Ovary (tissue), 9 donors: Measurements from ENCODE around the gene SHC4. TPM values are rescaled to one million over a fixed set of nuclear protein-coding genes. Genes with fewer than 3 reads are reported as not detected.

ENCODE experiments used
- DNase-seq, 5 donors: peaks; one replicate each; pipeline ENCODE4 v3.0.0-alpha.2; 2019 to 2020
- H3K27ac ChIP-seq, 2 donors: fragments of 200-600 bp; one replicate each; pipeline versions ENCODE4 v1.5.1 to v1.8.0; 2019 to 2022
- H3K27me3 ChIP-seq: fragments of 200-600 bp; one replicate; pipeline ENCODE4 v1.8.0; 2022
- H3K36me3 ChIP-seq: fragments of 200-600 bp; sonication (generic); one replicate; pipeline ENCODE4 v1.5.1; 2019
- H3K4me1 ChIP-seq: one replicate; pipeline ENCODE4 v1.8.1; 2013; ENCODE audit warnings: mild to moderate bottlenecking, moderate library complexity; ENCODE audit not compliant: insufficient read depth
- H3K4me3 ChIP-seq: fragments of 200-600 bp; sonication (generic); one replicate; pipeline ENCODE4 v1.5.1; 2017
- H3K9me3 ChIP-seq, 2 donors: fragments of 200-600 bp in 1 of 2; sonication (generic) in 1 of 2; one replicate each; pipeline versions ENCODE4 v1.5.1 to v1.8.1; 2013 to 2019; ENCODE audit warnings: mild to moderate bottlenecking in 1 of 2, moderate library complexity in 1 of 2
- CTCF ChIP-seq, 3 donors: fragments of 450-650 bp in 2 of 3; fragments of 200-600 bp in 1 of 3; IDR thresholded peaks; one replicate each; pipeline versions ENCODE4 v1.5.1 to v1.8.0; 2016 to 2022; ENCODE audit warnings: antibody characterized with exemption in 3 of 3, mild to moderate bottlenecking in 1 of 3
- EP300 ChIP-seq: sonication (generic); formaldehyde crosslinking; IDR thresholded peaks from one replicate; pipeline ENCODE4 v1.6.1; 2017; ENCODE audit warnings: antibody characterized with exemption
- POLR2A ChIP-seq: fragments of 450-650 bp; IDR thresholded peaks from one replicate; pipeline ENCODE4 v1.6.1; 2017; ENCODE audit warnings: antibody characterized with exemption, mild to moderate bottlenecking, moderate library complexity
- WGBS, 3 donors: extraction: QIAGEN DNeasy Blood & Tissue Kit in 1 of 3; methylation state at CpG; one replicate each; pipeline versions ENCODE4 v1.1.5 to v1.1.7; 2013 to 2017; 5-methylcytosine and 5-hydroxymethylcytosine counted together
- intact Hi-C, 4 donors: fragments of 100-400 bp; cut with DNase I; formaldehyde crosslinking; loops; one replicate each; pipeline versions ENCODE4 v1.11.0 to v1.15.1; 2022 to 2023
- polyA plus RNA-seq, 2 donors: library from polyadenylated mRNA; stranded (reverse); fragments of 200-250 nt in 1 of 2; fragments of 350-450 nt in 1 of 2; fragmentation: Illumina TruSeq in 1 of 2; extraction: RNeasy Lipid Tissue Mini Kit (QIAGEN cat#74804) in 1 of 2; gene quantifications; one replicate each; pipeline ENCODE4 v1.2.3, GENCODE V29; 2013 to 2014
- total RNA-seq, 7 donors: library from RNA; depleted of rRNA in 2 of 7; stranded (reverse); fragments of >200 nt in 2 of 7; fragmentation: NEBNext Ultra II Directional in 3 of 7; extraction: Animal tissue kit (Norgen Biotek cat#: 25700) in 3 of 7; gene quantifications; one replicate each; pipeline versions ENCODE4 v1.1.0 to v1.2.4, GENCODE V29; 2016 to 2023
- donor health status: DM: no; HTN: no; CAD: no; lungs with moderate emphysema.
- donor health status: DM: no; HTN: no; CAD: no.
- donor health status: Bipolar disorder and iron deficiency.
- donor health status: DM: yes; HTN: yes; CAD: no.
- donor health status: DM: no; HTN: no; CAD: no.
- donor health status: DM: yes; HTN: yes; CAD: no.

SHC4 gene
- total and polyA plus RNA-seq, 9 donors = 0.10 to 1.8 (median 0.35) TPM

DNA sequence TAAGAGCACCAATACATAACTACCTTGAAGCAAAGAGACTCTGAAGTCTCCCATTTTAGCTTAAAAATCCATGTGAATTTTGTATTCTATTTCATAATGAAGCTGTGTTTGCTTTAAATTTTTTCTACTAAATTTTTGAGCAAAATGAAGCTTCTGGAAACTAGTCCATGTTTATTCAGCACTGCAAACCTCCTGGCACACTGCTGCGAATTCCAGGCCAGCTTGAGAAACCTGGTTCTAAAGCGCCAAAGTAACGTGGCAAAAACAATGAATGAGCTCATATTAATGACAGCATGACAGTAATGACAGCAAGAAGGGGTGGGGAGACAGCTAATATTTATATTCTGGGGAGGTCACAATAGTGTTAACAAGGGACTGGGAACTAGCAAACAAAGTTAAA is 178.5 kb downstream of the SHC4 start:
- 5 to 21% (median 13%) methylated on average over 3 of the region's 3 CpGs for WGBS, 3 donors
- DNase-seq = peak in 3 of 5 donors; percentile 22 to 58 (median 29)
- Histone ChIP-seq H3K4me1 (no peaks in the 10 kb centered on the region), H3K27me3 (no peaks in the 10 kb centered on the region), H3K4me3 (no peak overlapping the region), H3K36me3 (no peaks in the 10 kb centered on the region), H3K27ac (peak overlapping the region in 1 of 2 donors; percentile 29), H3K9me3 (no peaks in the 10 kb centered on the region)
- intact Hi-C loops = no loop called here
- no peak for TF ChIP-seq CTCF (IDR thresholded peaks at IDR 0.05)
- TF ChIP-seq EP300 = no peak
- no peak for TF ChIP-seq POLR2A

DNA sequence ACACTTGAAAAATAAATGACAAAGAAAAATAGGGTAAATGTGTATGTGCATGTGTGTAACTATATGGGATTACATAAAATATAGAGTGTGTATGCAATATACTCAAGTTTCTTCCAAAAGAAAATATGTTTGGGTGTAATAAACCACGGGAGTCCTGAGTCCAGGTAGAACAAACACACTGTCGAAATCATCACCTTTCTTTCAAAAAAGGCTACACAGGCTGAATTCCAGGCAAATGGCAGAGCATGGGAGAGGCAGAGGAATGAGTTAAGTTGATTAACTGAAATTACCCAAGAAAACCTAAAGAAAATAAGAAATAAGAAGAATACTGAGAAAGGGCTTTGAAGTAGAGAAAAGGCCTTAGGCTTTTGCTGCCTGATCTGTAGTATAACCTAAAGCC is 179.0 kb downstream of the SHC4 start:
- Histone ChIP-seq H3K36me3 (no peaks in the 10 kb centered on the region), H3K27me3 (no peaks in the 10 kb centered on the region), H3K27ac (peak overlapping the region in 1 of 2 donors; percentile 29), H3K4me3 (no peak overlapping the region), H3K9me3 (no peaks in the 10 kb centered on the region), H3K4me1 (no peaks in the 10 kb centered on the region)
- WGBS, 3 donors = 80 to 88% (median 83%) methylated on average over 2 of the region's 2 CpGs
- intact Hi-C loops = no loop called here
- DNase-seq = no peak
- TF ChIP-seq CTCF (IDR thresholded peaks at IDR 0.05) (no peak), EP300 (no peak)

GRCh38 chr15:48782911-48783310 is 180.8 kb downstream of the SHC4 start:
- Histone ChIP-seq H3K9me3 (no peaks in the 10 kb centered on the region), H3K36me3 (no peaks in the 10 kb centered on the region), H3K27me3 (no peaks in the 10 kb centered on the region), H3K4me1 (no peaks in the 10 kb centered on the region), H3K27ac (no peak overlapping the region), H3K4me3 (no peak overlapping the region)
- DNase-seq = no peak
- no peak for TF ChIP-seq POLR2A
- TF ChIP-seq EP300 = no peak
- TF ChIP-seq CTCF (IDR thresholded peaks at IDR 0.05) = no peak
- intact Hi-C loops = no loop called here
- WGBS, 3 donors = 69 to 92% (median 92%) methylated on average over 2 of the region's 2 CpGs

DNA sequence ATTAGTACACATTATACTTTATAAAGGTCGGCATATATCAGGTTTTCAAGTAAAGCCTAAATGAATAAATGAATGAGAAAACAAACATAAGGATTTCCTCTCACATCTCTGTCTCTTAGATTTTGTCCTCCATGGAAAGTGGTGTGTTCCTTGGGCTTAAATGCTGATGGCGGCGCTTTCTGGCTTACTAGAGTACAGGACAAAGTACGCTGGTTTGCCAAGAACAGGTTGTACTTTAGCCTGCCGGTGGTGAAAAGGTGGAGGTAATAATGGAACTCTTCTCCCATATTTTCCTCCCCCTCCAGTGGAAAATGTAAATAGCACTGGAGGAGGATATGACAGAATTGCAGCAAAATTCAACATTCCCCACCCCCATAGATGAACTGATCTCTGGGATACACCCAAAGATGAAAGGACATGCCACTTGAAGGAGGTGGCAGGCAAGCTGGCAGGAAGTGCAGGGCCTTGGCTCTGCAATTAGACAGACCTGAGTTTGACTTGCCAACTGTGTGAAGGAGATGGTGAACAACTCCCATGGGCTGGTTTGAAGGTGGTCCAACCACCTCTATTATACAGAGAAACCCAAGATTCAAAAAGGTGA is 182.1 kb downstream of the SHC4 start:
- no peaks in the 10 kb centered on the region for H3K4me1 ChIP-seq
- no peak for DNase-seq
- no peak overlapping the region for H3K27ac ChIP-seq
- H3K36me3 ChIP-seq = no peaks in the 10 kb centered on the region
- no peaks in the 10 kb centered on the region for H3K27me3 ChIP-seq
- no peaks in the 10 kb centered on the region for H3K9me3 ChIP-seq
- WGBS, 3 donors = 94 to 99% (median 97%) methylated on average over 5 of the region's 5 CpGs
- no peak for TF ChIP-seq POLR2A
- no peak for TF ChIP-seq EP300
- no peak for TF ChIP-seq CTCF (IDR thresholded peaks at IDR 0.05)
- intact Hi-C loops = no loop called here
- H3K4me3 ChIP-seq = no peak overlapping the region
